Hepatic stellate cell (primary cell): ENCODE data around the gene LMTK3.

Source experiments
- DNase-seq: peaks from one replicate; pipeline ENCODE4 v3.0.0; 2011; ENCODE audit warnings: low spot score

LMTK3 gene

DNA sequence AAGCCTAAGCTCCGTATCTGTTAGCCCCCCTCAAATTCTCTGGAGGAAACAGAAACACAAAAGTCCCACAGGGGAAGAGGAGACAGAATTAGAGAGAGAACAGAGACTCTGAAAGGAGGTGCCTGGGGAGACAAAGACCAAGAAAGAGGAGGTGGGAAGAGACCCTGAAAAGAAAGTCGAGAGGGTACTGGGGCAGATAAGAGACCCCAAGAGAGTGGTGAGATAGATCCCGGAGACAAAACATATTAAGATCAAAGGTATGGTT lies 66.8 kb downstream of the LMTK3 start:
- DNase-seq = no peak

DNA sequence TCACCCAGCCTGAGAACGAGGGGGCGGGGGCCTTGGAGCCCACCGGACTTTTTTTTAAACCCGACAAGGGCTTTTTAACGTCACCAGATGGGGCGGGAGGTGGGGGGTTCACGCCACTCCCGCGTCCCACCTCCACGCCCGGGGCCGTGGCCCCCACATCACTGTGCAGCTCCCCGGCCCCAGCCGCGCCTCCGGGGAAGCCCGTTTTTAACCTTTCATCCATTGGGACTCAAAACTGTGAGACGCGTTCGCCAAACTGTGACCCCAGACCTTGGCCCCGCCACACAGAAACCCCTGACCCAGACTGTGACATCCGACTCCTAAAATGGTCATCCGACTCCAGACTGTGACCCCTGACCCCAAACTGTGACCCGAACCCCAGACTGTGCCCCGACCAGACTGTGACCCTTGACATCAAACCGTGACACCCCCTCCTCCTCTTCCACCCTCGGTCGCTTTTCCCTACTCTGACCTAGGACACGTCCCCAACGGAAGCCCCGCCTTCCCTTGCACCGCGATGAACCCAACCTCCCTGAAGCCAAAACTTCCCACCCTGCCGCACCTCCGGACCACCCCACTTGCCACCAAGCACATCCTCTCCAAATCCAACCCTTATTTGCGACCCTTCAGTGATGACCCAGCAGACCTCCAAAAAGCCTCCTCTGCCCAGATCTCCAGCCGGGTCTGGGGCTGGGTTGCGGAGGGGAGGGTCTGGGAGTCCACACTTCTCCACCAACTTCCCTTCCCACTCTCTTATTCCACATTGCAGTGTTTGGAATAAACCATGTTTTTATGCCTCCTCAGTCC lies 67.3 kb downstream of the LMTK3 start:
- peak; percentile 37 for DNase-seq

- no peak for DNase-seq
Observed at GRCh38 chr19:48443731-48444128, 67.9 kb downstream of the LMTK3 start.

DNA sequence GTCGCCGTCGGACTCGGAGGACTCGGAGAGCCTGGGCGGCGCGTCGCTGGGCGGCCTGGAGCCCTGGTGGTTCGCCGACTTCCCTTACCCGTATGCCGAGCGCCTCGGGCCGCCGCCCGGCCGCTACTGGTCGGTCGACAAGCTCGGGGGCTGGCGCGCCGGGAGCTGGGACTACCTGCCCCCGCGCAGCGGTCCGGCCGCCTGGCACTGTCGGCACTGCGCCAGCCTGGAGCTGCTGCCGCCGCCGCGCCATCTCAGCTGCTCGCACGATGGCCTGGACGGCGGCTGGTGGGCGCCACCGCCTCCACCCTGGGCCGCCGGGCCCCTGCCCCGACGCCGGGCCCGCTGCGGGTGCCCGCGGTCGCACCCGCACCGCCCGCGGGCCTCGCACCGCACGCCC lies 68.4 kb downstream of the LMTK3 start:
- no peak for DNase-seq

DNA sequence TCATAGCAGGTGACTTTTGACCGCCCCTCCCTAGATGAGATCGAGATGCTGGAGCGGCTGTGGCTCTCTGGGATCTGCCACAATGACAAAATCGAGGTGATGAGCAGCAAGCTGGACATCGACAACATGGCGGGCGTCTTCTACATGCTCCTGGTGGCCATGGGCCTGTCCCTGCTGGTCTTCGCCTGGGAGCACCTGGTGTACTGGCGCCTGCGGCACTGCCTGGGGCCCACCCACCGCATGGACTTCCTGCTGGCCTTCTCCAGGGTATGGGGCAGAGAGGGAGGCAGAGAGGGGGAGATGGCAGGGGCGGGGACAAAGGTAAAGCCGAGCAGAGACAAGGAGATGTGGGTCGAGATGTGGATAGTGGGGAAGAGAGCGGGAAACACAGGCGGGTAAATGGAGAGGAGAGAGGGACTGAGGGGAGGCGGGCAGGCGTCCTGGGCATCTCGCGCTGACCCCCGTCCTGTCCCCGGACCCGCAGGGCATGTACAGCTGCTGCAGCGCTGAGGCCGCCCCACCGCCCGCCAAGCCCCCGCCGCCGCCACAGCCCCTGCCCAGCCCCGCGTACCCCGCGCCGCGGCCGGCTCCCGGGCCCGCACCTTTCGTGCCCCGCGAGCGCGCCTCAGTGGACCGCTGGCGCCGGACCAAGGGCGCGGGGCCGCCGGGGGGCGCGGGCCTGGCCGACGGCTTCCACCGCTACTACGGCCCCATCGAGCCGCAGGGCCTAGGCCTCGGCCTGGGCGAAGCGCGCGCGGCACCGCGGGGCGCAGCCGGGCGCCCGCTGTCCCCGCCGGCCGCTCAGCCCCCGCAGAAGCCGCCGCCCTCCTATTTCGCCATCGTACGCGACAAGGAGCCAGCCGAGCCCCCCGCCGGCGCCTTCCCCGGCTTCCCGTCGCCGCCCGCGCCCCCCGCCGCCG lies 69.3 kb downstream of the LMTK3 start:
- DNase-seq = no peak

DNA sequence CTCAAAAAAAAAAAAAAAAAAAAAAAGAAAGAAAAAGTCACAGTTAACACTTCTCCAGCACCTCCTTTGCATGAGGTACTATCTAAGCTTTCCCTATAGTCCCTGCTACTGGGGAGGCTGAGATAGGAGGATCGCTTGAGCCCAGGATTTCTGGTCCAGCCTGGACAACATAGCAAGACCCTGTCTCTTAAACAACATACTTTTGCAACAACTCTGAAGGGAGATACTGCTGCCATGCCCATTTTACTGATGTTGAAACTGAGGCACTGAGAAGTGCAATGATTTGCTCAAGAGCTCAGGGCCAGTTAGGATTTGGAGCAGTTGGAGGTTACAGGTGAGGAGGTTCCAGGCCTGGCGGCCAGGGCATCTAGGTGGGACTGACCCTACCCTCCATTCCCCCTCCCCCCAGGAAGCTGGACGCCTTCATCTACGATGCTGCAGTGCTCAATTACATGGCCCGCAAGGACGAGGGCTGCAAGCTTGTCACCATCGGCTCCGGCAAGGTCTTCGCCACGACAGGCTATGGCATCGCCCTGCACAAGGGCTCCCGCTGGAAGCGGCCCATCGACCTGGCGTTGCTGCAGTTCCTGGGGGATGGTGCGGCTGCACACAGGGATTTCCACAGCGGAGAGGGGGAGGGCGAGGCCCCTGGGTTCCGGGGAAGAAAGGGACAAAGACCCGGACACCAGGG lies 70.1 kb downstream of the LMTK3 start:
- DNase-seq = no peak

DNA sequence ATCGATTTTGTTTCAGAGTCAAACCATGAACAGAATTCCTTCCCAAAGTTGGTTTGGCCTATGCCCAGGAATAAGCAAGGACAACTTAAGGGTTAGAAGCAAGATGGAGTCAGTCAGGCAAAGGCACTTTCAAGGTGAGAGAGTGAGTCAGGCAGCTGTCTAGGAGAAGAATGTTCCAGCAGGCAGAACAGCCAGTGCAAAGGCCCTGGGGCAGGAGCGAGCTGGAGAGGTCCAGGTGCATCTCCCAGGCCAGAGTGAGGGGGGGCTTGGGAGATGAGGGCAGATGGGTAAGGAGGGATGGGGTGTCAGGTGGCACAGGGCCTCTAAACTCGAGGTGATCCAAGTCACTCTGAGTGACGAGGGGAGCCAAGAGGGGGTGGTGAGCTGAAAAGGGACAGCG lies 75.0 kb downstream of the LMTK3 start:
- no peak for DNase-seq
